ENCODE results near the gene GUCA1A.
"Not testable (repeated sequence)": the region's sequence is repeated elsewhere in the genome, so short reads cannot be mapped to it uniquely, and the experiment has no call there.

The GUCA1A gene

DNA sequence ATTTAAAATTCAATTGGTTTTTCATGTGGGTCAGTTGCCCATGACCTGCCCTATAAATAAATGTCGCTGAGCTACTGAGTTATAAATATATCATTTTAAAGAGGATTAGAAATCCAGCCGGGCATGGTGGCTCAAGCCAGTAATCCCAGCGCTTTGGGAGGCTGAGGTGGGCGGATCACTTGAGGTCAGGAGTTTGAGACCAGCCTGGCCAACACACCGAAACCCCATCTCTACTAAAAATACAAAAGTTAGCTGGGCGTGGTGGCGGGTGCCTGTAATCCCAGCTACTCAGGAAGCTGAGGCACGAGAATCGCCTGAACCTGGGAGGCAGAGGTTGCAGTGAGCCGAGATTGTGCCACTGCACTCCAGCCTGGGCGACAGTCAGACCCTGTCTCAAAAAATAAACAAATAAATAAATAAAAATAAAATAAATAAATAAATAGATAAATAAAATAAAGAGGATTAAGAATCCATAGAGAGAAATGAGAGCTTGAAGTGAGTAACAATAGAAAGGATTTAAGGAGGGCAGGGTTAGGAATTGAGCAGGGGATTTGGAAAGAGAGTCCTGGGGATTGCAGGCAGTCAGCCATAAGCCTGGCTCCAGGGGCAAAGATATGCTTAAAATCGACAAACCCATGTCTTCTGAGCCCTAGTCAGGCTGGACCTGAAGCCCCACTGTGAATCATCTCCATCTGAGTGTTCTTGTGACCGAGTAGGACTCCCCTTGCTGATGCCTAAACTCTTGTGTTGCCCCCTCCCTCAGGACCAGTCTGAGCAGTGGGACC is 29.2 kb downstream of the GUCA1A start:
- DNase-seq (ENCODE audit: extremely low read depth in 1 of 2, low read depth in 1 of 2) = not testable (repeated sequence)

DNA sequence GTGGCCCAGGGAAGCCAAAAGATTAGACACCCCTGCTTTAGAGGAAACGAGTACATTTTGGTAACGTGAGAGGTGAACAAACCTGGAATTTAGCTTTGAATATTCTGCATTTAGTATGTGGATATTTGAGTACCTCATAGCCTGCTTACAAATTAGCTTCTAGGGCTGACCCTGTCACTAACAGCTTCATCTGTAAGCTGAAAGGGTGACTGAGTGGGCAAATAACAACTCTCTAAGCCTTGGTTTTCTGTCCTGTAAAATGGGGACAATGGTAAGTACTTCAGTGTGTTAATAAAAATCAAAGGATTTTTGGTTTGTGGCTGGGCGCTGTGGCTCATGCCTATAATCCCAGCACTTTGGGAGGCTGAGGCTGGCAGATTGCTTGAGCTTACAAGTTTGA is 30.0 kb downstream of the GUCA1A start:
- no peak for DNase-seq (ENCODE audit: extremely low read depth in 1 of 2, low read depth in 1 of 2)

DNA sequence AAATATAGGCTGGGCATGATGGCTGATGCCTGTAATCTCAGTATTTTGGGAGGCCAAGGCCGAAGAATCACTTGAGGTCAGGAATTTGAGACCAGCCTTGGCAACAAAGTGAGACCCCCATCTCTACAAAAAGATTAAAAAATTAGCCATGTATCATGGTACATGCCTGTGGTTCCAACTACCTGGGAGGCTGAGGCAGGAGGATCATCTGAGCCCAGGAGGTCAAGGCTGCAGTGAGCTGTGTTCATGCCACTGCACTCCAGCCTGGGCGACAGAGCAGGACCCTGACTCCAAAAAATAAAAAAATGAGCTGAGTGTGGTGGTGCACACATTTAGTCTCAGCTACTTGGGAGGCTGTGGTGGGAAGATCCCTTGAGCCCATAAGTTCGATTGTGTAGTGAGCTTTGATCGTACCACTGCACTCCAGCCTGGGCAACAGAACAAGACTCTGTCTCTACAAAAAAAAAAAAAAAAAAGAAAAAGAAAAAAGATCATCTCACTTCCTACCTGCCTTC is 31.7 kb downstream of the GUCA1A start:
- no peak for DNase-seq (ENCODE audit: extremely low read depth in 1 of 2, low read depth in 1 of 2)

DNA sequence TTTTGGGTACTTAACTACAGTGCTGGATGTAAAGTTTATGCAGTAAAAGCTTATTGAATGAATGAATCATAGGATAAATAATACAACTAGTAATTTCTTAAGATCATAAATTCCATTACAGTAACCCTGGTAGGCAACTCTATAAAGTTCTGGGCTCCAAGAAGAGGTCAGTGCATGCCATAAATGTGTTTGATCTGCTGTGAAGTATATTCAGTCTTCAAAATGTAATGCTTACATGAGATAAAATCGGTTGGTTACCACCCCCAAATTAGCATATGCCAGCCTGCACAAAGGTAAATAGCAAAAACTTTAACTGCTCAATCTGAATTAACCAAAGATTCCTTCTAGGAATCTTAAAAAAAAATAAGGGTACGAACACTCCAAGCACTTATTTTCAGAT is 34.4 kb downstream of the GUCA1A start:
- not testable (repeated sequence) for DNase-seq (ENCODE audit: extremely low read depth in 1 of 2, low read depth in 1 of 2)

GRCh38 chr6:42210551-42210950 is 37.4 kb downstream of the GUCA1A start:
- no peak for DNase-seq (ENCODE audit: extremely low read depth in 1 of 2, low read depth in 1 of 2)

DNA sequence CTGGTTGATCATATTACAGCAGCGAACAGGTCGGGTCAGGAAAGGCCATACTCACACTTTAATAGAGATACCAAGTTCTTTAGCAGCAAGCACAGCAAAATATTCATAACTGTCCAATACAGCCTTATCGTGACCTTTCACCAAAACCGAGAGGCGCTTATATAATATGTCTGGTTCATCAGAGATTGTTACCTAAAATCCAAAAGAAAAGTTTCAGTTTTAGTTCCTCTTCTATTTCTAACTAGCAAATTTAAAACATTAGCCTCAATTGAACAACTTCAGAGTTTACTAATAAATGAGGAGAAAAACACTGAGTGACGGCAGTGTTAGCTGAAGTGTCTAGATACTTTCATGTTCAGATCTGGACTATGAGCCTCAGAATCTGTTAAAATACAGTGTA is 38.6 kb downstream of the GUCA1A start:
- DNase-seq (ENCODE audit: extremely low read depth in 1 of 2, low read depth in 1 of 2) = no peak

DNA sequence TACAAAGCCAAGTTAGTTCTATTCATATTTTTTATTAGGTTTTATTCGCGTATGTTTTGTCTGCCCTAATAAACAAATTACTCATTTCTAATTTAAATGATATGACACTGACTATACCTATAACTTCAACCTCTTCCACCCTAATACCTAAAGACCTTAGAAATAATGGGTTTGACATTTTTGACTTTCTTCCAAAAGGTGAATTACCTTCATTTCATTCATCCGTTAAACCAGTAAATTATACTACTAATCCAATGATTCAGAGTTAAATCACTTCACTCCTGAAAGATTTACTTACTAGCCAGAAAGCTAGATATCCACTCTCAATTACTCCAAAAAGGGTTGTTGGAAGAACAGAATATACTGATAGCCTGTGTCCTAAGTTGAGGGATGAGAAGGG is 39.3 kb downstream of the GUCA1A start:
- DNase-seq (ENCODE audit: extremely low read depth in 1 of 2, low read depth in 1 of 2) = no peak

DNA sequence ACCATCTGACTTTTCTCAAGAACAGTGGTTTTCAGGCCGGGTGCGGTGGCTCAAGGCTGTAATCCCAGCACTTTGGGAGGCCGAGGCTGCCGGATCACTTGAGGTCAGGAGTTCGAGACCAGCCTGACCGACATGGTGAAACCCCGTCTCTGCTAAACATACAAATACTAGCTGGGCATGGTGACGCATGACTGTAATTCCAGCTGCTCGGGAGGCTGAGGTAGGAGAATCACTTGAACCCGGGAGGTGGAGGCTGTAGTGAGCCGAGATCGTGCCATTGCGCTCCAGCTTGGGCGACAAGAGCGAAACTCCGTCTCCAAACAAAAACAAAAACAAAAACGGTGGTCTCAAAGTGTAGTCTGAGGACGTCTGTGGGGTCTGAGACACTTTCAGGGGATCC is 43.3 kb downstream of the GUCA1A start:
- not testable (repeated sequence) for DNase-seq (ENCODE audit: extremely low read depth in 1 of 2, low read depth in 1 of 2)

DNA sequence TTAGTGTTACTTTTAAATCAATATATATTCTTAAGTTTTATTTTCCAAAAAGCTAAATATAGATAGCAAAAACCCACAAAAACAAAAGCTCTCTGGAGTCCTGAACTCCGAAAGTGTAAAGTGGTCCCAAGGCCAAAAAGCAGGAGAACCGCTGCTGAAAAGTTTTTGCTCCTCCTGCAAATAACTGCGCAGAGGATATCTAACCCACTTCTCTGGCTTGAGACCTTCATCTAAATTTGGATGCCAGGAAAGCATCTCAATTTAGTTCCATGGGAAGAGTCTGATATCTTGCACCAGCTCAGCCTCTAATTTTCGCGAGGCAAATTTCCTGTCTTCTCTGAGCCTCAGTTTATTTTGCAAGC is 44.0 kb downstream of the GUCA1A start:
- no peak for DNase-seq (ENCODE audit: extremely low read depth in 1 of 2, low read depth in 1 of 2)

DNA sequence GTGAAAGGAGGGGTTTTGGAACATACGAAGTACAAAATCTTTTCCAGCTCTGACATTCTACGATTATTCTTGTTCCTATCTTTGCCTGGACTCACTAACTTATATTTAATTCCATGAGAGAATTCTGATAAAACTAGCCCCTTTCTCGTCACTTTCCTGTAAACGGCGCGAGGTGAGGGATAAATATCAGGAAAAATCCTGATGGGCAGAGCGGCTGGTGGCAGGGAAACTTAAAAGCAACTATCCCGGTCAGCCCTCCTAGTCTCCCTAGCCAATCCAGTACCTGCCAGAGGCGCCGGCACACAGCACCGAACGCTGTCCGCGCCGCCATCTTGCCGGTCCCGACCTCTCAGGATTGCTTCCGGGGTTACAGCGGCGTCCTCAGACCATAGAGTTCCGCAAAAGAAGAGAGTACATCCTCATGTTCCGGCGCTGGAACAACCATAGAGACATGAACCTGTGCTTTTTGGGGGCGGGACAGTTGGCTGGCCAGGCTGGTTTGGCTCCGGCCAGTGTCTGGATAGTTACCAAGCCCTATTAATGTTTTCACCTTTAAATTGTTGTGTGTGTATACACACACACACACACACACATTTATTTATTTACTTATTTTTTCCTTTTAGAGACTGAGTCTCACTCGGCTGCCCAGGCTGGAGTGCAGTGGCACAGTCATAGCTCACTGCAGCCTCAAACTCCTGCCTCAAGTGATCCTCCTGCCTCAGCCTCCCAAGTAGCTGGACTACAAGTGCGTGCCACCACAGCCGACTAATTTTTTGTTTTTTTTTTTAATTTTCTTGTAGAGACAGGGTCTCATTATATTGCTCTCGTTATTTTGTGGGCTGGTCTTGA is 44.6 kb downstream of the GUCA1A start, which contains the start of gene MRPS10:
Gene MRPS10 (minus strand): TSS at position 343 of the 849 bp plus-strand sequence. CDS start 12 bp downstream, at position 331.
- peak; percentile 76 to 80 for DNase-seq (ENCODE audit: extremely low read depth in 1 of 2, low read depth in 1 of 2)

DNA sequence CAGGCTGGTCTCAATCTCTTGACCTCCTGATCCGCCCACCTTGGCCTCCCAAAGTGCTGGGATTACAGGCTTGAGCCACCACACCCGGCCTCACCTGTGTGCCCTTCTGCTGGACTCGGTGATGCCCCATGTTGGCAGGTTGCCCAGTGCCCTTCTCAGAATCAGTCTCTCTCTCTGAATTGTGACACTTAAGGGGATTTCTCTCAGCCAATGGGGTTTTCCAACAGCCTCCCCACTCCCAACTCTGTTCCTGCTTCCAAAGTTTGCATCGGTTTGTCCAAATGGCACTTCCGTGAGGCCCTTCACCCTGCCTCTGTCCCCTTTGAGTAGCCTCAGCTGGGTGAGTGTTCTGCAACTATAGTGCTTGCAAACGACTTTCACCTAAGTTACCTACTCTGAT is 47.6 kb downstream of the GUCA1A start:
- DNase-seq (ENCODE audit: extremely low read depth in 1 of 2, low read depth in 1 of 2) = no peak

DNA sequence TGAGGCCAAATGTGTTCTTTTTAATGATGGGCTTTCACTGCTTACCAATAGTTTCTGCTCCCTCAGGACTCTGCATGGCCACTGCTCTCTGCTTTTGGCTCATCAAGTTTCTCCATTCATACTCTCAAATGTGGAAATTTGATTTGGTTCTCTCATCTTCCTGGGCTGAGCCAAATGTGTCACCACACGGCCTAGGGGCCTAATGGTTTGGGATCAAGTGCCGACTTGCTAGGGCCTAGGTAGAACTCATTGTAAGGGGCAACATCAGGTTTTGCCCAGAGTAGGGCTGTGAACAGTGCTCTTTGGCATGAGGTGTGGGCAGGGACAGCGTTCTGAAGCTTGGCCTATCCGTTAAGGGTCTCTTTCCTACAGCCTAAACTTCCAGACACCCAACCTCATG is 48.4 kb downstream of the GUCA1A start:
- no peak for DNase-seq (ENCODE audit: extremely low read depth in 1 of 2, low read depth in 1 of 2)

DNA sequence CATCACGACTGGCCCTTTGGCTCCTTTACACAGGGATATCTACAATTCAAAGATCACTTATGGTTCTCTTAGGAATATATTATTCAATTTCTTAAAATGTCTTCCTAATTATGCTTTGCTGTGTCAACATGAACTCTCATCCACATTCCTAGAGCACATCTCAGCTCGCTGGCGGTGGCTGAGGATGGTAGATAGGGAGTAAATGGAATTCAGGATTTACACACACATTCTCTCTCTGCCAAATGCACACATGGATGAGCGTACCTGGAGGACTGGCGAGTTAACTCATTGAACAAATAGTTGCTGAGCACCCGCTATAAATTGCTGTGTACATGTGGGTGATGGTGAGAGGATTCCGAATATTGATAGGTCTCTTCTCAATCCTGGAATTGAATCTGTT is 49.3 kb downstream of the GUCA1A start:
- no peak for DNase-seq (ENCODE audit: extremely low read depth in 1 of 2, low read depth in 1 of 2)

DNA sequence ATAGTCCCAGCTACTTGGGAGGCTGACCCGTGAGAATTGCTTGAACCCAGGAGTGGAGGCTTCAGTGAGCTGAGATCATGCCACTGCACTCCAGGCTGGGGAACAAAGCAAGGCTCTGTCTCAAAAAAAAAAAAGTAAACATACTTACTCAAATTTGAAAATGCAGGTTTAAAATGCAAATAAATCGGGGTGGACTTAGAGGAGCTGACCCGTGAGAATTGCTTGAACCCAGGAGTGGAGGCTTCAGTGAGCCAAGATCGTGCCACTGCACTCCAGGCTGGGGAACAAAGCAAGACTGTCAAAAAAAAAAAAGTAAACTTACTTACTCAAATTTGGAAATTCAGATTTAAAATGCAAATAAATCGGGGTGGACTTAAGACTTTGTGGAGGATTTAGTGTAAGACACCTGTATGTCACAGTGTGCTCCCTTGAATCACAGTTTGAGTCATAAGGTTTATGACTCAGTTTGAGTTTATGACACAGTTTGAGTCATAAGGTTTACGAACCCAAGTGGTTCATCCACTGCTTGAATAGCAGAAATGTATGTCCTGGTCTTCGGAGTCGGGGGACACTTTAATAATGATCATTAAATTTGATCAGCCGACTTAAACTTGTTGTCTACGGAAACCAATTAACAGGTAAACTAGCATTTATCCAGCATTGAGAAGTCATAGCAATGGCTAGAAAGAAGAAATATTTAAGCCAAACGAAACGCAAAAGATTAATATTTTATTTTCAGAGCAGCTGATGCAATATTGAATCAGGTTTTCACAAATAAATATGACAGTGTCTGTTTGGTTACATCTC is 51.3 kb downstream of the GUCA1A start:
- DNase-seq (ENCODE audit: extremely low read depth in 1 of 2, low read depth in 1 of 2) = no peak

- no peak for DNase-seq (ENCODE audit: extremely low read depth in 1 of 2, low read depth in 1 of 2)
These were observed 51.8 kb downstream of the GUCA1A start for GRCh38 chr6:42225029-42225339.

DNA sequence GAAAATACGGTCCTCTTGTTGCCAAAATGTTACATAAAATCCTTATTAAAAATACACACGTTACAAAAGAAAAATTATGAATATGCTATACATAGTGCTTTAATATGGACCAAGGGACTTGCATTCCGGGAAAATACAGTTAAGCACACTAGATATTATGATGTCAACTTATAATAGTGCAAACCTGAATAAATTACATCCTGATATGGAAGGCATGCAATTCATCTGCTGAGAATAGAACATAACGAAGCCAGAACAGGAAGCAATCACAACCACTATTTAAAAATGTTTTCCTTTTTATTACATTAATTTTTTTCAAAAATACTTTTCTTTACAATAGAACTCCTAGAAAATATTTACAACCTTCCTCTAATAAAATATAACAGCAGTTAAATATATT is 52.3 kb downstream of the GUCA1A start:
- no peak for DNase-seq (ENCODE audit: extremely low read depth in 1 of 2, low read depth in 1 of 2)

DNA sequence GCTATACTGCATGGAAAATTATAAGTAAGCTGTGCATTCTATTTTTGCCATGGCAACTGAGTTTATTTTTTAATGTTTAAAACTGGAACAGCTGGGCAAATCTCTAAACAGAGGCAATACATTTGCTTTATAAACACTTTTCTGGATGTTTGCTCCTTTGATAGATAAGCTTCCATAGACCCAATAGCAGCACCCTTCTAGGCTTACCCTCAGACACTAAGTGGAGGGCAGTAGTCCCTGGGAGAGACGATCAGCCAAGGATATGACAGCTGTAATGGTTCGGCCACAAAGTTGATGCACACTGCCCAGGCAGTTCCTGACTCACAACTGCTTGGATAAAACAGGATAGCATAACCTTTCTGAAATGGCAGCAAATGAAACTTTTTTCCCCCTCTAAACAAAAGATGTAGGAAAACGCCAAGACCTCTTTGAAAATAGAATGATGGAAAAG is 53.0 kb downstream of the GUCA1A start:
- DNase-seq (ENCODE audit: extremely low read depth in 1 of 2, low read depth in 1 of 2) = no peak

DNA sequence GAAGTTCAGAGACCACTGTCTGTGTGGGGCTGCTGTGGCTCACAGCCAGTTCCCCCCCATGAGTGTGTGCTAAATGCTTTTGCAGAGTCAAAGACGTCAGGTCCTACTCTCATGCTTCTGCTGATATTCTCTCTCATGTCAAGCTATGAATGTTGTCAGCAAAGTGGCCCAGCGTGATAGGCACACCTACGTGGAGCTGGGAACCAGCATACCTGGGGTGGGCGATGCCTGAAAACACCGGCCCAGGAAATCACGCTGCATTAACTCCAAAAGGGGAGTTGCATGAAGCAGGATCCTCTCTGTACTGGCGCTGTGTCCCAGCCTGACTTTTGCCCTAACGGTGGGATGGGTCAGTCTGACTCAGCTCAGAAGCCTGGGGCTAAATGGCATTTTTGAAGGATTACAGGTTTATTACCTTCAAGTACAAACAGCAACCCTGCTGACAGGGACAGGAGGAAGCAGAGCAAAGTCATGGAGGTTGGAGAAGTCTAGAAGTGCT is 53.5 kb downstream of the GUCA1A start:
- no peak for DNase-seq (ENCODE audit: extremely low read depth in 1 of 2, low read depth in 1 of 2)

- DNase-seq (ENCODE audit: extremely low read depth in 1 of 2, low read depth in 1 of 2) = no peak
These were observed 54.1 kb downstream of the GUCA1A start for GRCh38 chr6:42227173-42227850.

- no peak for DNase-seq (ENCODE audit: extremely low read depth in 1 of 2, low read depth in 1 of 2)
These were observed 55.1 kb downstream of the GUCA1A start for GRCh38 chr6:42228305-42228704.

Data from activated CD8-positive, alpha-beta memory T cell treated with anti-CD3 and anti-CD28 coated beads for 1 hour (primary cell).